K562 (cell line): Measurements from ENCODE around the gene YPEL5. TPM values are rescaled to one million over a fixed set of nuclear protein-coding genes. Genes with fewer than 3 reads are reported as not detected.

Experiments
- ATAC-seq: fragments of 200-7000 bp; cut with Tn5 transposase; 3 replicates; pipeline ENCODE4 v1.9.1; 2020; ENCODE audit warnings: moderate library complexity
- Bru-seq: library from RNA; stranded (reverse); fragments of 400-500 nt; gene quantifications from one replicate; lab custom pipeline; 2021; lab: Mats Ljungman, UMichigan
- BruChase-seq, 2 experiments: library from RNA; stranded (reverse); fragments of 400-500 nt; gene quantifications; one replicate each; lab custom pipeline; 2021; lab: Mats Ljungman, UMichigan
- BruUV-seq: library from RNA; stranded (reverse); fragments of 400-500 nt; replicated peaks from 2 replicates; lab custom pipeline; 2021; lab: Mats Ljungman, UMichigan
- CTCF ChIA-PET: fragments of 300-600 bp; formaldehyde crosslinking; extraction: SDS; loops from one replicate; lab custom pipeline; 2021; ENCODE audit warnings: low intra/inter-chr PET ratio; lab: Yijun Ruan, JAX
- POLR2A ChIA-PET: fragments of 300-600, 350-650 bp; sonication (Branson Sonifier 250); formaldehyde crosslinking; extraction: SDS; loops from one replicate; lab custom pipeline; 2021; ENCODE audit warnings: antibody characterized with exemption, inconsistent platforms; lab: Yijun Ruan, JAX
- DNase-seq, 4 experiments: peaks; one replicate each; pipeline versions ENCODE4 v3.0.0 to v3.0.0-alpha.2; 2011 to 2018; ENCODE audit warnings: low spot score in 3 of 4, mixed read lengths in 3 of 4; ENCODE audit errors: extremely low read depth in 1 of 4
- FAIRE-seq: peaks from 2 replicates; lab custom pipeline; 2011; peaks lifted over from hg19 to GRCh38; lab: Jason Lieb, UNC
- H2AFZ ChIP-seq: 2 replicates; pipeline ENCODE4 v1.6.0; 2011; ENCODE audit warnings: low read depth, low read length, control low read depth, inconsistent platforms
- H3K27ac ChIP-seq: fragments of 200-600 bp; 3 replicates; pipeline ENCODE4 v1.8.0; 2011; ENCODE audit warnings: low read depth, mild to moderate bottlenecking, control low read depth, inconsistent platforms, low read length, moderate library complexity, mixed read lengths; ENCODE audit errors: extremely low read depth
- H3K27me3 ChIP-seq, 2 experiments: fragments of 300-600 bp in 1 of 2; 2 replicates in 1 of 2; 3 replicates in 1 of 2; pipeline versions ENCODE4 v1.6.0 to v1.8.0; 2011; ENCODE audit warnings: inconsistent platforms in 2 of 2, low read length in 2 of 2, mild to moderate bottlenecking in 1 of 2, mixed read lengths in 1 of 2, moderate library complexity in 1 of 2; ENCODE audit not compliant: control insufficient read depth in 2 of 2, insufficient read depth in 2 of 2
- H3K36me3 ChIP-seq: fragments of 300-600 bp; 3 replicates; pipeline ENCODE4 v1.8.0; 2011; ENCODE audit warnings: mild to moderate bottlenecking, low read length, inconsistent platforms; ENCODE audit not compliant: control insufficient read depth, insufficient read depth
- H3K4me1 ChIP-seq, 2 experiments: fragments of 200-600 bp in 1 of 2; replicated peaks in 1 of 2; 2 replicates in 1 of 2; 3 replicates in 1 of 2; pipeline versions ENCODE4 v1.5.1 to v1.8.0; 2011; ENCODE audit warnings: inconsistent platforms in 2 of 2, low read length in 2 of 2, mild to moderate bottlenecking in 1 of 2, mixed read lengths in 1 of 2, moderate library complexity in 1 of 2; ENCODE audit not compliant: control insufficient read depth in 2 of 2, insufficient read depth in 2 of 2
- H3K4me2 ChIP-seq: 2 replicates; pipeline ENCODE4 v1.6.1; 2011; ENCODE audit warnings: low read length, control low read depth, inconsistent platforms, mixed read lengths; ENCODE audit not compliant: insufficient read depth
- H3K4me3 ChIP-seq: fragments of 200-600 bp; sonication (generic), shearing (Covaris generic); 2 replicates; pipeline ENCODE4 v1.5.1; 2016; ENCODE audit warnings: control low read depth, inconsistent platforms
- H3K79me2 ChIP-seq: fragments of 200-600 bp; 3 replicates; pipeline ENCODE4 v1.8.0; 2011; ENCODE audit warnings: low read length, inconsistent platforms; ENCODE audit not compliant: control insufficient read depth, insufficient read depth
- H3K9ac ChIP-seq, 2 experiments: 2 replicates each; pipeline versions ENCODE4 v1.6.0 to v1.6.1; 2011; ENCODE audit warnings: low read depth in 2 of 2, low read length in 2 of 2, control low read depth in 1 of 2, inconsistent platforms in 1 of 2, mild to moderate bottlenecking in 1 of 2, mixed read lengths in 1 of 2; ENCODE audit not compliant: insufficient read depth in 1 of 2
- H3K9me1 ChIP-seq: one replicate; pipeline ENCODE4 v1.6.0; 2011; ENCODE audit warnings: inconsistent platforms, mild to moderate bottlenecking, low read length, moderate library complexity; ENCODE audit not compliant: control insufficient read depth, insufficient read depth
- H3K9me3 ChIP-seq: replicated peaks from 2 replicates; pipeline ENCODE4 v1.5.1; 2011; ENCODE audit warnings: low read depth, low read length, inconsistent platforms; ENCODE audit not compliant: control insufficient read depth, insufficient read depth
- H4K20me1 ChIP-seq: replicated peaks from 2 replicates; pipeline ENCODE4 v1.6.1; 2011; ENCODE audit warnings: low read length, inconsistent platforms, mixed read lengths; ENCODE audit not compliant: control insufficient read depth, insufficient read depth
- ESRRA ChIP-seq: fragments of 450-650 bp; IDR thresholded peaks from 2 replicates; pipeline ENCODE4 v1.6.1; 2014; ENCODE audit warnings: low read depth, mild to moderate bottlenecking, moderate library complexity, borderline replicate concordance
- MCM3 ChIP-seq: fragments of 450-650 bp; IDR thresholded peaks from 2 replicates; pipeline ENCODE4 v1.6.1; 2016
- MCM5 ChIP-seq: fragments of 450-650 bp; IDR thresholded peaks from 2 replicates; pipeline ENCODE4 v1.6.1; 2016; ENCODE audit warnings: low read depth
- NR1H2 ChIP-seq: sonication (generic); formaldehyde crosslinking; IDR thresholded peaks from 2 replicates; pipeline ENCODE4 v1.4.0; 2020; ENCODE audit warnings: mild to moderate bottlenecking, missing genetic modification reagents
- NR2C1 ChIP-seq, 2 experiments: fragments of 450-650 bp; IDR thresholded peaks; 2 replicates each; pipeline ENCODE4 v1.6.1; 2017; ENCODE audit warnings: mild to moderate bottlenecking in 2 of 2, antibody characterized with exemption in 1 of 2, inconsistent platforms in 1 of 2, missing compliant biosample characterization in 1 of 2, missing genetic modification characterization in 1 of 2
- RBM25 ChIP-seq: fragments of 200-400 bp; formaldehyde crosslinking; IDR thresholded peaks from 2 replicates; pipeline ENCODE4 v1.6.1; 2018; ENCODE audit warnings: low read length, low read depth, moderate library complexity; ENCODE audit not compliant: severe bottlenecking
- RUNX1 ChIP-seq: sonication (generic); IDR thresholded peaks from 2 replicates; pipeline ENCODE4 v1.6.1; 2016; ENCODE audit warnings: antibody characterized with exemption, low read depth
- TCF7 ChIP-seq: sonication (generic); IDR thresholded peaks from 2 replicates; pipeline ENCODE4 v1.6.1; 2016; ENCODE audit warnings: antibody characterized with exemption, borderline replicate concordance
- ZNF175 ChIP-seq: fragments of 200-800 bp; sonication (Bioruptor generic); IDR thresholded peaks from 2 replicates; pipeline ENCODE4 v1.6.1; 2016; ENCODE audit warnings: low read depth, mild to moderate bottlenecking, missing genetic modification characterization, missing compliant biosample characterization
- ZNF384 ChIP-seq: IDR thresholded peaks from 2 replicates; pipeline ENCODE4 v1.6.1; 2012; ENCODE audit warnings: low read depth, low read length, improper control_type of control experiment
- ZNF76 ChIP-seq: fragments of 250-450 bp; sonication (Bioruptor Pico); IDR thresholded peaks from 2 replicates; pipeline ENCODE4 v1.4.0; 2020; ENCODE audit warnings: mild to moderate bottlenecking, moderate library complexity, borderline replicate concordance
- ZSCAN32 ChIP-seq: fragments of 450-650 bp; formaldehyde crosslinking; IDR thresholded peaks from 2 replicates; pipeline ENCODE4 v1.4.0; 2020; ENCODE audit warnings: mild to moderate bottlenecking, moderate library complexity
- WGBS: fragments of 100-300 bp; shearing (Covaris generic); methylation state at CpG from one replicate; pipeline ENCODE4 v1.1.6; 2016; ENCODE audit warnings: low coverage, mixed read lengths; ENCODE audit not compliant: insufficient coverage; ENCODE audit errors: missing lambda C conversion rate; 5-methylcytosine and 5-hydroxymethylcytosine counted together
- in situ Hi-C: fragments of 300-500 bp; cut with MboI; formaldehyde crosslinking; loops from 4 replicates; pipeline ENCODE4 v1.15.0; 2018; ENCODE audit warnings: inconsistent platforms, mixed read lengths
- intact Hi-C: fragments of 100-400 bp; cut with micrococcal nuclease; formaldehyde crosslinking; loops from 2 replicates; pipeline ENCODE4 v1.14.2; 2022
- long read RNA-seq, 3 experiments: library from polyadenylated mRNA in 2 of 3; library from RNA in 1 of 3; unstranded in 2 of 3; stranded (forward) in 1 of 3; transcript quantifications; one replicate each; pipeline ENCODE4 v2.0.0, GENCODE V29; 2019 to 2022
- polyA minus RNA-seq, 3 experiments: library from RNA; depleted of rRNA, polyadenylated mRNA; stranded (reverse); fragments of >200 nt; gene quantifications; 2 replicates each; pipeline ENCODE4 v1.2.3, GENCODE V29; 2011
- polyA plus RNA-seq, 8 experiments: library from polyadenylated mRNA; depleted of rRNA in 4 of 8; stranded (reverse) in 5 of 8; unstranded in 3 of 8; fragments of >200 nt; fragmentation: Nextera tagmentation in 2 of 8; fragmentation: Illumina TruSeq in 1 of 8; extraction: Ambion mirVana in 2 of 8; extraction: Trizol in 1 of 8; gene quantifications; 2 replicates each; pipeline versions ENCODE4 v1.2.1 to v1.2.3, GENCODE V29; 2011 to 2014; ENCODE audit warnings: inconsistent platforms in 1 of 8, missing spikeins in 1 of 8
- total RNA-seq, 7 experiments: library from RNA; depleted of rRNA in 6 of 7; stranded (reverse); fragments of >200 nt in 6 of 7; fragmentation: Illumina TruSeq in 2 of 7; extraction: Trizol in 2 of 7; gene quantifications; 2 replicates each; pipeline versions ENCODE4 v1.2.1 to v1.2.3, GENCODE V29; 2011 to 2021; ENCODE audit warnings: low replicate concordance in 1 of 7
- TF ChIP-seq, protein P1 (sequence below): fragments of 200-400 bp; formaldehyde crosslinking; IDR thresholded peaks from 2 replicates; pipeline ENCODE4 v1.6.1; 2017; ENCODE audit warnings: mild to moderate bottlenecking, low read depth, low read length, moderate library complexity

Gene YPEL5
- total RNA-seq (2011; cell fraction: chromatin; rRNA removed; ENCODE audit: low replicate concordance), result 9.5 and 20.9 TPM in 2 replicates
- total RNA-seq (2011; cell fraction: nucleolus; rRNA removed), result 5.9 and 6.2 TPM in 2 replicates
- total RNA-seq (2011; cell fraction: nucleoplasm; rRNA removed), result 13.0 and 14.9 TPM in 2 replicates
- total RNA-seq (2014; rRNA removed), result 7.8 and 9.1 TPM in 2 replicates
- 10.3 and 13.4 TPM in 2 replicates for total RNA-seq (2014; rRNA removed; fragmentation: Illumina TruSeq; extraction: Trizol)
- 4.9 and 5.4 TPM in 2 replicates for total RNA-seq (2015; rRNA removed; fragmentation: Illumina TruSeq; extraction: Trizol)
- 12.0 and 12.3 TPM in 2 replicates for total RNA-seq (2021)
- polyA plus RNA-seq (2011; rRNA removed), result 34.4 and 37.4 TPM in 2 replicates
- 14.7 and 17.6 TPM in 2 replicates for polyA plus RNA-seq (2011; cell fraction: cytosol; rRNA removed)
- 10.9 and 20.4 TPM in 2 replicates for polyA plus RNA-seq (2011; cell fraction: nucleus; rRNA removed)
- 12.8 and 40.6 TPM in 2 replicates for polyA plus RNA-seq (2012)
- 10.9 and 11.9 TPM in 2 replicates for polyA plus RNA-seq (2014; fragmentation: Illumina TruSeq; extraction: Trizol)
- 10 to 100 TPM; 19.0 to 23.8 TPM for polyA plus RNA-seq (2014; fragmentation: Nextera tagmentation; extraction: Ambion mirVana)
- polyA plus RNA-seq (2014; rRNA removed), result 13.5 and 15.0 TPM in 2 replicates
- 31.6 and 33.5 TPM in 2 replicates for polyA minus RNA-seq (2011; rRNA and poly(A)+ RNA removed)
- polyA minus RNA-seq (2011; cell fraction: cytosol; rRNA and poly(A)+ RNA removed), result 10.4 and 11.4 TPM in 2 replicates
- 6.6 and 11.2 TPM in 2 replicates for polyA minus RNA-seq (2011; cell fraction: nucleus; rRNA and poly(A)+ RNA removed)
- Bru-seq, nascent RNA, result percentile 77 among the genes with signal in this experiment
- percentile 80 among the genes with signal in this experiment for BruChase-seq, experiment 1, labeled RNA remaining after a 2-hour chase
- BruChase-seq, experiment 2, labeled RNA remaining after a 6-hour chase, result percentile 80 among the genes with signal in this experiment
- long read RNA-seq, experiment 1, transcript YPEL5-201 (3 exons, 2,182 nt), result major isoform, 28 of 40 reads
- long read RNA-seq, experiment 1, transcript YPEL5-202 (4 exons, 2,499 nt), result minor isoform, 6 of 40 reads
- long read RNA-seq, experiment 1, partial matches to known transcripts, result 2 of 40 reads
- long read RNA-seq, experiment 1, other reads (novel, unspliced or antisense), result 2 of 40 reads
- long read RNA-seq, experiment 2, transcript YPEL5-201 (3 exons, 2,182 nt), result major isoform, 5 of 17 reads
- long read RNA-seq, experiment 2, partial matches to known transcripts, result 0 of 17 reads
- long read RNA-seq, experiment 2, other reads (novel, unspliced or antisense), result 12 of 17 reads
- long read RNA-seq, experiment 3, transcript YPEL5-201 (3 exons, 2,182 nt), result major isoform, 11 of 16 reads
- long read RNA-seq, experiment 3, partial matches to known transcripts, result 0 of 16 reads
- long read RNA-seq, experiment 3, other reads (novel, unspliced or antisense), result 4 of 16 reads

DNA sequence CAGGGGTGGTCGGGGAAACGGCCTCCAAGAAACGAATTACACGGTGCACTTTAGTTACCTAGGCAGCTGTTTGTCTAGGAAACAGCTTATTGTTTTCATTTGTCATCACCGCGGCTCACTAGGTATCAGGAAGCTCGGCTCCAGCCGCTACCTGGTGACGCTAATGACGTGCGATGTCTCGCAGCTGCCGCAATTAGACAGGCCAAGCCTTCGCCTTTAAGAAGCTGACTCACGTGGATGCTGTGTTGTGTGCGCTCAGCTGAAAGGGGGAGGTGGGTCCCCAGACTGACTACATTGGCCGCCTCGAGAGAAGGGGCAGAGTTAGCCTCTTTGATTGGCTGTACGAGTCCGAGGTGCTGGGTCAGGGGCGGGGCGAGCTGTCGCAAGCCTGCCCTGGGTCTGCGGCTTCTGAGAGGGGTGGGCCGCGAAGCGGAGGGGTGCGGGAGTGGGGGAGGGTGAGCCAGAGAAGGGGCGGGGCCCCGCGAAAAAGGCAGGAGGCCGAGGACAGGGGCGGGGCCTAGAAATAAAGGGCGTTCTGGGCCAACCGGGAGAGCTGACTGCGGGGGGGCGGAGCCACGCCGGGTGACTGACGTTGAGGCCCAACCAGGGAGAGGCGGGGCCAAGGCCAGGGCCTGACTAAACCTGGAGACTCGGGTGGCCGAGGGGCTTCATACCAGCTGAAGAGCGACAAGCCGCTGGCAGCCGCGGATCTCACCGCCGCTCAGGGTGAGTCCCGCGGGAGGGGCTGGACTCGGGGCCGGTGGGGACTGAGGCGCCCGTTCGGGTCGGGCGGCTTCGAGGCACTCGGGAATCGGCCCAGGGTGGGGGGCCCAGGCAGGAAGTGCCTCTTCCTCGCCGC lies at the start of gene YPEL5:
Gene YPEL5 (plus strand): TSS at position 671 of the 859 bp plus-strand sequence. CDS start 9,645 bp downstream, outside the sequence.
- H3K36me3 ChIP-seq, result no peaks in the 10 kb centered on the region
- peak within 1 kb of the TSS; percentile 87 for H2AFZ ChIP-seq
- POLR2A ChIA-PET, result interaction anchor here (0.9 to 1.5 kb wide), 8 partner anchors 9 to 515 kb away, joined by 3 to 11 read pairs (median 4); no protein-coding TSS in a partner anchor
- H3K9ac ChIP-seq, result peak within 1 kb of the TSS; percentile 91 to 94
- peaks cover 5 to 34% of the 10 kb centered on the region in 2 experiments for H3K4me1 ChIP-seq
- intact Hi-C loops, result loop anchor here (5.0 kb wide), 1 partner anchor 146 kb away; no protein-coding TSS in a partner anchor
- H3K9me1 ChIP-seq, result no peaks in the 10 kb centered on the region
- peak within 1 kb of the TSS; percentile 91 for H3K27ac ChIP-seq
- peak within 1 kb of the TSS; percentile 83 for H3K4me2 ChIP-seq
- in situ Hi-C loops, result no loop called here
- no TSS peak for BruUV-seq
- under 1% methylated on average over 43 of the region's 63 CpGs for WGBS
- DNase-seq (peak; percentile 96 to 98 (median 96)), ATAC-seq (peak; percentile 97), FAIRE-seq (peak; percentile 100)
- CTCF ChIA-PET, result interaction anchor here (0.6 kb wide), 1 partner anchor 54 kb away, joined by 3 read pairs; no protein-coding TSS in a partner anchor
- H3K27me3 ChIP-seq, result 0 out of 5 replicates have a peak, but pooled peaks cover 0 to 2% of the 10 kb centered on the region in 2 experiments
- no peaks in the 10 kb centered on the region for H3K79me2 ChIP-seq
- no peaks in the 10 kb centered on the region for H4K20me1 ChIP-seq
- H3K9me3 ChIP-seq, result no peaks in the 10 kb centered on the region
- peak within 1 kb of the TSS; percentile 86 for H3K4me3 ChIP-seq
- TF ChIP-seq RUNX1 (no peak), NR2C1 (IDR thresholded peaks at IDR 0.05) (no peak), NR2C1 (tag; IDR thresholded peaks at IDR 0.05) (no peak), RBM25 (no peak), NR1H2 (no peak; the same call in 1 of the 2 replicates), ESRRA (peak; percentile 26; the same call in 1 of the 2 replicates), ZSCAN32 (peak; percentile 22; the same call in 1 of the 2 replicates), ZNF384 (no peak), MCM3 (no peak), ZNF76 (CRISPR knock-in tag) (no peak), ZNF175 (CRISPR knock-in tag) (no peak), TCF7 (0 out of 2 replicates have a peak, but pooled peaks have one; percentile 11), MCM5 (no peak)
- TF ChIP-seq, protein P1, sequence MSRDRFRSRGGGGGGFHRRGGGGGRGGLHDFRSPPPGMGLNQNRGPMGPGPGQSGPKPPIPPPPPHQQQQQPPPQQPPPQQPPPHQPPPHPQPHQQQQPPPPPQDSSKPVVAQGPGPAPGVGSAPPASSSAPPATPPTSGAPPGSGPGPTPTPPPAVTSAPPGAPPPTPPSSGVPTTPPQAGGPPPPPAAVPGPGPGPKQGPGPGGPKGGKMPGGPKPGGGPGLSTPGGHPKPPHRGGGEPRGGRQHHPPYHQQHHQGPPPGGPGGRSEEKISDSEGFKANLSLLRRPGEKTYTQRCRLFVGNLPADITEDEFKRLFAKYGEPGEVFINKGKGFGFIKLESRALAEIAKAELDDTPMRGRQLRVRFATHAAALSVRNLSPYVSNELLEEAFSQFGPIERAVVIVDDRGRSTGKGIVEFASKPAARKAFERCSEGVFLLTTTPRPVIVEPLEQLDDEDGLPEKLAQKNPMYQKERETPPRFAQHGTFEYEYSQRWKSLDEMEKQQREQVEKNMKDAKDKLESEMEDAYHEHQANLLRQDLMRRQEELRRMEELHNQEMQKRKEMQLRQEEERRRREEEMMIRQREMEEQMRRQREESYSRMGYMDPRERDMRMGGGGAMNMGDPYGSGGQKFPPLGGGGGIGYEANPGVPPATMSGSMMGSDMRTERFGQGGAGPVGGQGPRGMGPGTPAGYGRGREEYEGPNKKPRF, result no peak
